Astrocyte (in vitro differentiated cells and primary cell): Measurements from ENCODE around the gene IFNAR1. TPM values are rescaled to one million over a fixed set of nuclear protein-coding genes. Genes with fewer than 3 reads are reported as not detected.

ENCODE experiments used
- DNase-seq: peaks from one replicate; pipeline ENCODE4 v3.0.0-alpha.2; 2010; ENCODE audit warnings: low read depth
- FAIRE-seq: peaks from 2 replicates; lab custom pipeline; 2011; peaks lifted over from hg19 to GRCh38; lab: Jason Lieb, UNC
- H2AFZ ChIP-seq: 2 replicates; pipeline ENCODE4 v1.6.0; 2012; ENCODE audit warnings: low read depth, low read length, inconsistent platforms
- H3K27ac ChIP-seq: 2 replicates; pipeline ENCODE4 v1.5.1; 2011; ENCODE audit warnings: low read depth, low read length, inconsistent platforms
- H3K27me3 ChIP-seq: 2 replicates; pipeline ENCODE4 v1.6.0; 2011; ENCODE audit warnings: low read length, inconsistent platforms; ENCODE audit not compliant: insufficient read depth
- H3K36me3 ChIP-seq: 2 replicates; pipeline ENCODE4 v1.5.1; 2011; ENCODE audit warnings: low read length, inconsistent platforms; ENCODE audit not compliant: insufficient read depth
- H3K4me1 ChIP-seq: 2 replicates; pipeline ENCODE4 v1.5.1; 2011; ENCODE audit warnings: low read length, inconsistent platforms; ENCODE audit not compliant: insufficient read depth
- H3K4me2 ChIP-seq: 2 replicates; pipeline ENCODE4 v1.6.0; 2012; ENCODE audit warnings: low read length, inconsistent platforms
- H3K4me3 ChIP-seq: 2 replicates; pipeline ENCODE4 v1.5.1; 2011; ENCODE audit warnings: low read depth, mild to moderate bottlenecking, low read length, inconsistent platforms; ENCODE audit not compliant: insufficient read depth
- H3K79me2 ChIP-seq: 2 replicates; pipeline ENCODE4 v1.6.0; 2012; ENCODE audit warnings: mild to moderate bottlenecking, low read length, inconsistent platforms; ENCODE audit not compliant: insufficient read depth
- H3K9ac ChIP-seq: 2 replicates; pipeline ENCODE4 v1.6.0; 2012; ENCODE audit warnings: mild to moderate bottlenecking, low read length, inconsistent platforms
- H3K9me3 ChIP-seq: 2 replicates; pipeline ENCODE4 v1.5.1; 2012; ENCODE audit warnings: low read depth, mild to moderate bottlenecking, low read length, inconsistent platforms; ENCODE audit not compliant: insufficient read depth
- H4K20me1 ChIP-seq: 2 replicates; pipeline ENCODE4 v1.6.0; 2012; ENCODE audit warnings: low read length, inconsistent platforms; ENCODE audit not compliant: insufficient read depth
- H3K27ac Mint-ChIP-seq: one replicate; pipeline ENCODE4 v1.8.0; 2021; ENCODE audit warnings: mild to moderate bottlenecking, mixed read lengths; ENCODE audit not compliant: unreplicated experiment
- H3K27me3 Mint-ChIP-seq: one replicate; pipeline ENCODE4 v1.8.0; 2021; ENCODE audit warnings: low read depth, mixed read lengths; ENCODE audit not compliant: unreplicated experiment
- H3K36me3 Mint-ChIP-seq: one replicate; pipeline ENCODE4 v1.8.0; 2021; ENCODE audit warnings: low read depth, mixed read lengths; ENCODE audit not compliant: unreplicated experiment
- H3K4me1 Mint-ChIP-seq: one replicate; pipeline ENCODE4 v1.8.0; 2021; ENCODE audit warnings: low read depth, mixed read lengths; ENCODE audit not compliant: unreplicated experiment
- H3K4me3 Mint-ChIP-seq: one replicate; pipeline ENCODE4 v1.8.0; 2021; ENCODE audit warnings: mild to moderate bottlenecking, moderate library complexity, mixed read lengths; ENCODE audit not compliant: unreplicated experiment
- H3K9me3 Mint-ChIP-seq: one replicate; pipeline ENCODE4 v1.8.0; 2021; ENCODE audit warnings: mild to moderate bottlenecking, mixed read lengths; ENCODE audit not compliant: unreplicated experiment
- CTCF ChIP-seq: IDR thresholded peaks from 2 replicates; pipeline ENCODE4 v1.5.1; 2011; ENCODE audit warnings: low read depth, mild to moderate bottlenecking, inconsistent platforms, low read length, moderate library complexity; ENCODE audit not compliant: insufficient read depth
- EZH2 ChIP-seq: IDR thresholded peaks from 2 replicates; pipeline ENCODE4 v1.6.1; 2012; ENCODE audit warnings: mild to moderate bottlenecking, low read length, inconsistent platforms; ENCODE audit not compliant: insufficient read depth
- total RNA-seq: library from RNA; stranded (reverse); gene quantifications from 2 replicates; pipeline ENCODE4 v1.2.1, GENCODE V29; 2021

IFNAR1 gene
- total RNA-seq, 1 donor from 2014 or later: 44.0 TPM

- Histone ChIP-seq H3K9ac (no peak overlapping the region), H3K79me2 (no peaks in the 10 kb centered on the region), H3K4me2 (peak overlapping the region; percentile 18), H3K4me3 (no peak overlapping the region), H4K20me1 (no peaks in the 10 kb centered on the region), H3K9me3 (peaks cover 6% of the 10 kb centered on the region), H2AFZ (no peak overlapping the region), H3K27me3 (no peaks in the 10 kb centered on the region), H3K4me1 (peaks cover 4% of the 10 kb centered on the region), H3K36me3 (no peaks in the 10 kb centered on the region), H3K27ac (no peak overlapping the region)
- Mint-ChIP-seq H3K27ac (no peak overlapping the region), H3K4me1 (peaks cover 1% of the 10 kb centered on the region), H3K27me3 (peaks cover 2% of the 10 kb centered on the region), H3K4me3 (no peak overlapping the region), H3K36me3 (peaks cover 3% of the 10 kb centered on the region), H3K9me3 (peaks cover 16% of the 10 kb centered on the region)
- TF ChIP-seq CTCF: no peak
- TF ChIP-seq EZH2: no peak
- DNase-seq (no peak), FAIRE-seq (no peak)
Measured at GRCh38 chr21:33374080-33374449, 49.3 kb downstream of the IFNAR1 start.

- TF ChIP-seq CTCF: peak; percentile 52
- TF ChIP-seq EZH2: no peak
- Histone ChIP-seq H3K4me3 (no peak overlapping the region), H3K36me3 (no peaks in the 10 kb centered on the region), H3K79me2 (no peaks in the 10 kb centered on the region), H3K4me2 (peak overlapping the region; percentile 18), H4K20me1 (no peaks in the 10 kb centered on the region), H3K9me3 (peaks cover 6% of the 10 kb centered on the region), H3K27me3 (no peaks in the 10 kb centered on the region), H3K9ac (no peak overlapping the region), H2AFZ (no peak overlapping the region), H3K4me1 (peaks cover 6% of the 10 kb centered on the region), H3K27ac (no peak overlapping the region)
- H3K27ac Mint-ChIP-seq: no peak overlapping the region
- H3K36me3 Mint-ChIP-seq: peaks cover 3% of the 10 kb centered on the region
- peaks cover 13% of the 10 kb centered on the region for H3K9me3 Mint-ChIP-seq
- FAIRE-seq: no peak
- peak; percentile 35 for DNase-seq
- peaks cover 2% of the 10 kb centered on the region for H3K27me3 Mint-ChIP-seq
- H3K4me1 Mint-ChIP-seq: peaks cover 4% of the 10 kb centered on the region
- H3K4me3 Mint-ChIP-seq: no peak overlapping the region
Measured at GRCh38 chr21:33374450-33375096, 49.8 kb downstream of the IFNAR1 start.

GRCh38 chr21:33375101-33375644 lies 50.4 kb downstream of the IFNAR1 start:
- H3K27ac Mint-ChIP-seq: no peak overlapping the region
- Histone ChIP-seq H2AFZ (no peak overlapping the region), H3K36me3 (no peaks in the 10 kb centered on the region), H4K20me1 (no peaks in the 10 kb centered on the region), H3K4me1 (peaks cover 12% of the 10 kb centered on the region), H3K4me3 (no peak overlapping the region), H3K4me2 (no peak overlapping the region), H3K27ac (no peak overlapping the region), H3K27me3 (no peaks in the 10 kb centered on the region), H3K9ac (no peak overlapping the region), H3K9me3 (peaks cover 2% of the 10 kb centered on the region), H3K79me2 (no peaks in the 10 kb centered on the region)
- no peak for TF ChIP-seq CTCF
- no peak for TF ChIP-seq EZH2
- FAIRE-seq: no peak
- no peak for DNase-seq
- H3K4me1 Mint-ChIP-seq: peaks cover 10% of the 10 kb centered on the region
- H3K36me3 Mint-ChIP-seq: peaks cover 3% of the 10 kb centered on the region
- H3K4me3 Mint-ChIP-seq: no peak overlapping the region
- peaks cover 11% of the 10 kb centered on the region for H3K9me3 Mint-ChIP-seq
- H3K27me3 Mint-ChIP-seq: peaks cover 2% of the 10 kb centered on the region
